HG02588 (cell line): ENCODE data around the gene RASL12.
"Not testable (repeated sequence)": the region's sequence is repeated elsewhere in the genome, so short reads cannot be mapped to it uniquely, and the experiment has no call there.

Experiments
- ATAC-seq: cut with Tn5 transposase; IDR thresholded peaks from one replicate; pipeline ENCODE4 v1.9.1; 2021; ENCODE audit warnings: mild to moderate bottlenecking, moderate library complexity; ENCODE audit not compliant: unreplicated experiment

RASL12 gene

GRCh38 chr15:65032801-65033537 lies 34.8 kb downstream of the RASL12 start:
- no peak for ATAC-seq

- ATAC-seq, result no peak
Observed at GRCh38 chr15:65029736-65030208, 38.0 kb downstream of the RASL12 start.

- ATAC-seq, result peak; percentile 77
Observed at GRCh38 chr15:65028921-65029735, 38.7 kb downstream of the RASL12 start, which contains the start of gene MTFMT. MTFMT (minus strand) TSS chr15:65029639; CDS start chr15:65029613, 26 bp downstream.

- ATAC-seq, result no peak
Observed at GRCh38 chr15:65028338-65028737, 39.5 kb downstream of the RASL12 start.

- no peak for ATAC-seq
Observed at GRCh38 chr15:65027593-65027992, 40.2 kb downstream of the RASL12 start.

GRCh38 chr15:65026756-65027155 lies 41.0 kb downstream of the RASL12 start:
- ATAC-seq, result no peak

- no peak for ATAC-seq
Observed at GRCh38 chr15:65021488-65021887, 46.3 kb downstream of the RASL12 start.

- no peak for ATAC-seq
Observed at GRCh38 chr15:65020419-65020818, 47.4 kb downstream of the RASL12 start.

GRCh38 chr15:65011198-65011597 lies 56.6 kb downstream of the RASL12 start:
- not testable (repeated sequence) for ATAC-seq

- ATAC-seq, result no peak
Observed at GRCh38 chr15:65008983-65009382, 58.8 kb downstream of the RASL12 start.

GRCh38 chr15:65006876-65007275 lies 60.9 kb downstream of the RASL12 start:
- ATAC-seq, result no peak

- ATAC-seq, result no peak
Observed at GRCh38 chr15:65004993-65005392, 62.8 kb downstream of the RASL12 start.
